Erythroblast (primary cell): ENCODE measurements around the gene SPATC1L.

Source experiments
- GATA1 ChIP-seq: IDR thresholded peaks from 2 replicates; pipeline ENCODE4 v1.6.1; 2011; ENCODE audit warnings: low read depth, mild to moderate bottlenecking, control low read depth, low read length, moderate library complexity
- POLR2A ChIP-seq: IDR thresholded peaks from 2 replicates; pipeline ENCODE4 v1.6.1; 2011; ENCODE audit warnings: mild to moderate bottlenecking, low read length

GRCh38 chr21:46187261-46187660 lies 3.0 kb upstream of the SPATC1L start:
- TF ChIP-seq POLR2A (no peak), GATA1 (no peak)
